Mammary epithelial cell (primary cell): Measurements from ENCODE around the gene PVALEF.

Experiments
- CTCF ChIP-seq, 2 donors: IDR thresholded peaks in 1 of 2; conservative IDR thresholded peaks in 1 of 2; 2 replicates each; pipeline ENCODE4 v1.5.1; 2011 to 2012; ENCODE audit warnings: inconsistent platforms in 2 of 2, low read length in 2 of 2, mild to moderate bottlenecking in 2 of 2, control low read depth in 1 of 2, low read depth in 1 of 2; ENCODE audit not compliant: insufficient read depth in 1 of 2; ENCODE audit errors: extremely low read depth in 1 of 2
- EZH2 ChIP-seq: IDR thresholded peaks from 2 replicates; pipeline ENCODE4 v1.6.1; 2012; ENCODE audit warnings: low read length, inconsistent platforms, borderline replicate concordance

DNA sequence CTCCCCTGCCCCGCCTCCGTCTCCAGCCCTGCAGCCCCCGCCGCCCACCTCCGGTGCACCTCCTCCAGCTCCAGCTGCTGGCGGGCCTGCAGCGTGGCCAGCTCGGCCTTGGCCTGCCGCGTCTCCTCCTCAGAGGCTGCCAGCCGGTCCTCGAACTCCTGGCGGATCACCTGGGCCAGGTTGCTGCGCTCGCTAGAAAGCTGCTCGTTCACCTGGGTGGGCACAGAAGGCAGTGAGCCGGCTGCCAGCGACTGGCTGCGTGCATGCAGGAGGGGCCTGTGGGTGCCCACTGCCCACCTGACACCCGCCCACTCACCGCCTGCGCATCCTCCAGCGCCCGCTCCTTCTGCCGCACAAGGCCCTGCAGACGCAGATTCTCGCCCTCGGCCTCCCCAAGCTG is 25.3 kb downstream of the PVALEF start:
- TF ChIP-seq CTCF (conservative IDR thresholded peaks at IDR 0.05 in 1 of 2, IDR thresholded peaks at IDR 0.05 in 1 of 2; ENCODE audit: extremely low read depth in 1 of 2, insufficient read depth in 1 of 2, low read depth in 1 of 2, low read length in 2 of 2) (no peak), EZH2 (no peak)
